Endothelial cell of umbilical vein (primary cell): Measurements from ENCODE around the gene FOS. TPM values are rescaled to one million over a fixed set of nuclear protein-coding genes. Genes with fewer than 3 reads are reported as not detected.

Source experiments
- BruUV-seq: library from RNA; stranded (reverse); fragments of 400-500 nt; replicated peaks from 2 replicates; lab custom pipeline; 2021; lab: Mats Ljungman, UMichigan
- CTCF ChIA-PET: fragments of 300-600, 350-600 bp; sonication (Branson Sonifier 250); formaldehyde crosslinking; loops from one replicate; lab custom pipeline; 2021; ENCODE audit warnings: antibody characterized with exemption, inconsistent platforms; lab: Charles Lee
- POLR2A ChIA-PET: fragments of 300-600, 350-600 bp; sonication (Branson Sonifier 250); formaldehyde crosslinking; loops from one replicate; lab custom pipeline; 2021; ENCODE audit warnings: antibody characterized with exemption, inconsistent platforms; lab: Charles Lee
- DNase-seq: peaks from one replicate; pipeline ENCODE4 v3.0.0-alpha.2; 2011; ENCODE audit warnings: low read depth, low spot score
- FAIRE-seq: peaks from 2 replicates; lab custom pipeline; 2011; peaks lifted over from hg19 to GRCh38; lab: Jason Lieb, UNC
- H2AFZ ChIP-seq: 2 replicates; pipeline ENCODE4 v1.6.0; 2012; ENCODE audit warnings: low read depth, low read length, control low read depth, inconsistent platforms
- H3K27ac ChIP-seq: 2 replicates; pipeline ENCODE4 v1.5.1; 2011; ENCODE audit warnings: low read depth, mild to moderate bottlenecking, control low read depth, low read length, moderate library complexity; ENCODE audit not compliant: insufficient read depth
- H3K27me3 ChIP-seq, 2 experiments: 2 replicates each; pipeline versions ENCODE4 v1.6.0 to v1.6.1; 2011; ENCODE audit warnings: low read length in 2 of 2, mixed read lengths in 1 of 2; ENCODE audit not compliant: control insufficient read depth in 2 of 2, insufficient read depth in 2 of 2
- H3K36me3 ChIP-seq, 2 experiments: 2 replicates in 1 of 2; 3 replicates in 1 of 2; pipeline ENCODE4 v1.5.1; 2011; ENCODE audit warnings: low read length in 2 of 2, mild to moderate bottlenecking in 1 of 2, moderate library complexity in 1 of 2; ENCODE audit not compliant: control insufficient read depth in 2 of 2, insufficient read depth in 2 of 2; ENCODE audit errors: extremely low read depth in 1 of 2
- H3K4me1 ChIP-seq: 3 replicates; pipeline ENCODE4 v1.5.1; 2011; ENCODE audit warnings: mild to moderate bottlenecking, low read length; ENCODE audit not compliant: control insufficient read depth, insufficient read depth; ENCODE audit errors: extremely low read depth
- H3K4me2 ChIP-seq: 2 replicates; pipeline ENCODE4 v1.6.1; 2011; ENCODE audit warnings: low read length, control low read depth, mixed read lengths; ENCODE audit not compliant: insufficient read depth
- H3K4me3 ChIP-seq, 3 experiments: fragments of 200-600 bp in 1 of 3; sonication (generic), shearing (Covaris generic) in 1 of 3; replicated peaks in 1 of 3; 2 replicates each; pipeline ENCODE4 v1.5.1; 2011 to 2016; ENCODE audit warnings: control low read depth in 3 of 3, low read length in 3 of 3, mild to moderate bottlenecking in 2 of 3, inconsistent platforms in 1 of 3, low read depth in 1 of 3, moderate library complexity in 1 of 3; ENCODE audit not compliant: insufficient read depth in 1 of 3
- H3K79me2 ChIP-seq: 2 replicates; pipeline ENCODE4 v1.6.0; 2012; ENCODE audit warnings: low read length, inconsistent platforms; ENCODE audit not compliant: control insufficient read depth, insufficient read depth
- H3K9ac ChIP-seq: replicated peaks from 2 replicates; pipeline ENCODE3; 2011; ENCODE audit warnings: low read length, control low read depth; ENCODE audit not compliant: insufficient read depth; ENCODE audit errors: extremely low read depth
- H3K9me1 ChIP-seq: replicated peaks from 3 replicates; pipeline ENCODE4 v1.6.0; 2011; ENCODE audit warnings: mild to moderate bottlenecking, low read length; ENCODE audit not compliant: control insufficient read depth, insufficient read depth; ENCODE audit errors: extremely low read depth
- H3K9me3 ChIP-seq: replicated peaks from 2 replicates; pipeline ENCODE4 v1.5.1; 2012; ENCODE audit warnings: low read length, inconsistent platforms; ENCODE audit not compliant: control insufficient read depth, insufficient read depth
- H4K20me1 ChIP-seq: replicated peaks from 2 replicates; pipeline ENCODE3; 2011; ENCODE audit warnings: mild to moderate bottlenecking, low read length; ENCODE audit not compliant: control insufficient read depth, insufficient read depth; ENCODE audit errors: extremely low read depth
- CTCF ChIP-seq, 2 donors: IDR thresholded peaks; 1 replicate in 1 of 2; 2 replicates in 1 of 2; pipeline ENCODE4 v1.5.1; 2011; ENCODE audit warnings: low read length in 2 of 2, mild to moderate bottlenecking in 2 of 2, moderate library complexity in 2 of 2, control low read depth in 1 of 2, inconsistent platforms in 1 of 2, low read depth in 1 of 2; ENCODE audit not compliant: insufficient read depth in 1 of 2; ENCODE audit errors: extremely low read depth in 1 of 2
- EZH2 ChIP-seq: IDR thresholded peaks from 2 replicates; pipeline ENCODE4 v1.6.1; 2012; ENCODE audit warnings: borderline replicate concordance, low read depth, mild to moderate bottlenecking, moderate library complexity, low read length, inconsistent platforms; ENCODE audit not compliant: severe bottlenecking
- FOS ChIP-seq: IDR thresholded peaks from 2 replicates; pipeline ENCODE4 v1.6.1; 2011; ENCODE audit warnings: mild to moderate bottlenecking, low read length, moderate library complexity, borderline replicate concordance; ENCODE audit not compliant: insufficient read depth
- GATA2 ChIP-seq: IDR thresholded peaks from 2 replicates; pipeline ENCODE4 v1.7.0; 2011; ENCODE audit warnings: low read depth, mild to moderate bottlenecking, moderate library complexity, mixed read lengths, low read length; ENCODE audit not compliant: insufficient read length, insufficient read depth
- JUN ChIP-seq: IDR thresholded peaks from 2 replicates; pipeline ENCODE4 v1.6.1; 2011; ENCODE audit warnings: borderline replicate concordance, low read depth; ENCODE audit not compliant: insufficient read length, insufficient read depth
- MYC ChIP-seq: IDR thresholded peaks from one replicate; pipeline ENCODE4 v1.6.1; 2011; ENCODE audit warnings: mild to moderate bottlenecking, low read depth, low read length
- POLR2A ChIP-seq: IDR thresholded peaks from 2 replicates; pipeline ENCODE4 v1.6.1; 2012; ENCODE audit warnings: low read depth, mild to moderate bottlenecking, control low read depth, low read length
- POLR2AphosphoS5 ChIP-seq: IDR thresholded peaks from 2 replicates; pipeline ENCODE4 v1.6.1; 2012; ENCODE audit warnings: low read depth, mild to moderate bottlenecking, control low read depth, low read length, moderate library complexity; ENCODE audit not compliant: insufficient read depth
- dilution Hi-C: fragments of 300-500 bp; cut with MboI; formaldehyde crosslinking; loops from one replicate; pipeline ENCODE4 v1.15.0; 2019; ENCODE audit warnings: low sequenced_read_pairs; ENCODE audit not compliant: extremely low pct_ligation_motif_present
- intact Hi-C: fragments of 100-400 bp; cut with micrococcal nuclease; formaldehyde crosslinking; loops from one replicate; pipeline ENCODE4 v1.10.0; 2022
- polyA plus RNA-seq, 4 experiments: library from polyadenylated mRNA; depleted of rRNA in 3 of 4; stranded (reverse) in 3 of 4; unstranded in 1 of 4; fragments of >200 nt; gene quantifications; 2 replicates each; pipeline versions ENCODE4 v1.2.1 to v1.2.3, GENCODE V29; 2011 to 2012; ENCODE audit warnings: missing spikeins in 1 of 4
- total RNA-seq: library from RNA; stranded (reverse); gene quantifications from 2 replicates; pipeline ENCODE4 v1.2.3, GENCODE V29; 2021
- TF ChIP-seq, protein P1 (sequence below): IDR thresholded peaks from 2 replicates; pipeline ENCODE4 v1.6.1; 2011; ENCODE audit not compliant: insufficient read depth, insufficient read length

Gene FOS
- total and polyA plus RNA-seq, 2 donors (not counting 3 experiments of a cell fraction or from before 2014, with no cell fraction given), result 9.2 to 41.6 TPM

DNA sequence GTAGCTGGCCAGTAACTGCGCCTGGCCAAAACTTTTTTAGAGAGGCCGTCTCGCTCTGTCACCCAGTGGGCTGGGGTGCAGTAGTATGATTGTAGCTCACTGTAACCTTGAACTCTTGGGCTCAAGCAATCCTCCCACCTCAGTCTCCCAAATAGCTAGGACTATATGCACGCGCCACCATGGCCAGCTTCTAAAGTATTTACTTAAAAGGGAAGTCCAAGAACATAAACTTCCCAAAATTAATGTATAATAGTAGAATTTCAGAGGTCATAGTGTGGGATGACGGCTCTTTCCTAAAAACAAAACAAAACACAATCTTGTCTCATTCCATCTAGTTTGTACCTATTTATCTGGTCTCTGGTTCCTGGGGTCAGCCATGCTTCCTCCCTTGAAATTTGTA lies 42.2 kb upstream of the FOS start:
- dilution Hi-C loops (no loop called here), intact Hi-C loops (no loop called here)
- no peak overlapping the region for H3K4me2 ChIP-seq
- H3K9me1 ChIP-seq, result no peaks in the 10 kb centered on the region
- no peaks in the 10 kb centered on the region for H3K36me3 ChIP-seq
- no peak overlapping the region for H3K9ac ChIP-seq
- peaks cover 15% of the 10 kb centered on the region for H3K4me1 ChIP-seq
- no peaks in the 10 kb centered on the region for H3K27me3 ChIP-seq
- H3K9me3 ChIP-seq, result no peaks in the 10 kb centered on the region
- TF ChIP-seq FOS (no peak), GATA2 (no peak), POLR2A (no peak), EZH2 (no peak), CTCF (IDR thresholded peaks at IDR 0.05; ENCODE audit: extremely low read depth in 1 of 2, insufficient read depth in 1 of 2, low read depth in 1 of 2, low read length in 2 of 2) (no peak), POLR2AphosphoS5 (no peak), MYC (no peak), JUN (no peak)
- TF ChIP-seq, protein P1, sequence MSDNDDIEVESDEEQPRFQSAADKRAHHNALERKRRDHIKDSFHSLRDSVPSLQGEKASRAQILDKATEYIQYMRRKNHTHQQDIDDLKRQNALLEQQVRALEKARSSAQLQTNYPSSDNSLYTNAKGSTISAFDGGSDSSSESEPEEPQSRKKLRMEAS, result no peak
- BruUV-seq, result no TSS peak
- H3K27ac ChIP-seq, result no peak overlapping the region
- H3K79me2 ChIP-seq, result no peaks in the 10 kb centered on the region
- DNase-seq, result no peak
- H4K20me1 ChIP-seq, result no peaks in the 10 kb centered on the region
- POLR2A ChIA-PET, result no interaction called here
- H2AFZ ChIP-seq, result no peak overlapping the region
- CTCF ChIA-PET, result interaction anchor here (1.1 kb wide), 1 partner anchor 17 kb away, joined by 3 read pairs; no protein-coding TSS in a partner anchor
- no peak overlapping the region for H3K4me3 ChIP-seq
- no peak for FAIRE-seq
